ENCODE measurements around the gene KIFC3.
"Not testable (repeated sequence)": the region's sequence is repeated elsewhere in the genome, so short reads cannot be mapped to it uniquely, and the experiment has no call there.

The KIFC3 gene

DNA sequence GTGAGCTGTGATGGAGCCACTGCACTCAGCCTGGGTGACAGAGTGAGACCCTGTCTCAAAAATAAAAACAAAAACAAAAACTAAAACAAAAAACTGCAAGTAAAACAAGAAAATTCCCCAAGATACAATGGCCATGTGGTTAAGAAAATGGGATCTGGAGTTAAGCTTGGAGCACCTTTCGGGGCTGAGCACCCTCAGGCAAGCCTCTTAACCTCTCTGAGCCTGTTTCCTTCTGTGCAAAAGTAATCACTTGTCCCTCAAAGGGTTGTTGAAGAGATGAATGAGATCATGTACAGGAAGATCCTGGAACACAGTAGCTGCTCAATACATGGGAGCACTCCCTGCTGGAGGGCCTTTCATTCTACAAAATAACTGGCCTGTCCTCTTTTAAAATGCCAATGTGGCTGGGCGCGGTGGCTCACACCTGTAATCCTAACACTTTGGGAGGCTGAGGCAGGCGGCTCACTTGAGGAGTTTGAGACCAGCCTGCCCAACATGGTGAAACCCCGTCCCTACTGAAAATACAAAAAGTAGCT, 19.8 kb upstream of the KIFC3 start:
- Histone ChIP-seq H3K4me1 (ENCODE audit: control insufficient read depth in 1 of 2, insufficient read depth in 2 of 2, low read length in 2 of 2) (no peaks in the 10 kb centered on the region), H3K27me3 (ENCODE audit: low read depth, low read length) (no peaks in the 10 kb centered on the region), H3K36me3 (ENCODE audit: control insufficient read depth in 1 of 2, insufficient read depth in 2 of 2, low read length in 2 of 2) (no peaks in the 10 kb centered on the region), H3K9me3 (ENCODE audit: control insufficient read depth in 1 of 2, low read length in 2 of 2) (no peaks in the 10 kb centered on the region), H3K4me3 (ENCODE audit: low read depth in 1 of 2, low read length in 2 of 2) (no peak overlapping the region), H3K27ac (ENCODE audit: low read length) (no peak overlapping the region)

DNA sequence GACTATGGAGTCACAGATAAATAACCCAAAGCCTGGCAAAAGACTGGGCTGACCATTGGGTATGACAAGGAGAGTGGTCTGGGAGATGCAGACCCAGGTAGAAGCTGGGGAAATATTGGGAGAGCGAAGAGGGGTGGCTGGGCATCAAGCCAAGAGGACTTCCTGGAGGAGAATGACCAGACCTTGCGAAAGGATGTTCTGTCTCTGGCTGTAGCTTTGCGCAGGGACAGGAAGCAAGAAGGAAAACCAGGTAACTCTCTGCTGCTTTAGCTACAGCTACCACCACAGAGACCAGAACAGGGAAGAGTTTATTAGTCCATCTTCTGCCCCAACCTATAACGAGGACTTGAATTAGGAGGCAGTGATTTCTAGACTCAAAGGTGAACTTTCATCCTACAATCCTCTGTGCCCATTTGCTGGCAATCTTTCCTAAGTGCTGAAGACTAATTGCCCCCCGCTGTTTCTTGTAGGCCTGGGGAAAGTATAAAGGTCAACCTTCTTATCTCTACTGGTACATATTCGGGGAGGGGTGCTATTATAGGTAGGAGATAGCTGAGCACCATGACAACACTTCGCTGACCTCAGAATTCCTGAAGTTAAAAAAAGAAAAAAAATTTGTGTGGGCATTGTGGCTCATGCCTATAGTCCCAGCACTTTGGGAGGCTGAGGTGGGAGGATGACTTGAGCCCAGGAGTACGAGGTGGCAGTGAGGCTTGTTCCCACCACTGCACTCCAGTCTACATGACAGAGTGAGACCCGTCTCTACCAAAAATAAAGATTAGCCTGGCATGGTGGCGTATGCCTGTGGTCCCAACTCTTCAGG, 19.1 kb upstream of the KIFC3 start:
- no peak overlapping the region for H3K27ac ChIP-seq (ENCODE audit: low read length)
- no peaks in the 10 kb centered on the region for H3K27me3 ChIP-seq (ENCODE audit: low read depth, low read length)
- no peaks in the 10 kb centered on the region for H3K36me3 ChIP-seq (ENCODE audit: control insufficient read depth in 1 of 2, insufficient read depth in 2 of 2, low read length in 2 of 2)
- peaks cover 0 to under 1% of the 10 kb centered on the region in 2 donors for H3K4me1 ChIP-seq (ENCODE audit: control insufficient read depth in 1 of 2, insufficient read depth in 2 of 2, low read length in 2 of 2)
- H3K4me3 ChIP-seq (ENCODE audit: low read depth in 1 of 2, low read length in 2 of 2), result no peak overlapping the region
- H3K9me3 ChIP-seq (ENCODE audit: control insufficient read depth in 1 of 2, low read length in 2 of 2), result no peaks in the 10 kb centered on the region

DNA sequence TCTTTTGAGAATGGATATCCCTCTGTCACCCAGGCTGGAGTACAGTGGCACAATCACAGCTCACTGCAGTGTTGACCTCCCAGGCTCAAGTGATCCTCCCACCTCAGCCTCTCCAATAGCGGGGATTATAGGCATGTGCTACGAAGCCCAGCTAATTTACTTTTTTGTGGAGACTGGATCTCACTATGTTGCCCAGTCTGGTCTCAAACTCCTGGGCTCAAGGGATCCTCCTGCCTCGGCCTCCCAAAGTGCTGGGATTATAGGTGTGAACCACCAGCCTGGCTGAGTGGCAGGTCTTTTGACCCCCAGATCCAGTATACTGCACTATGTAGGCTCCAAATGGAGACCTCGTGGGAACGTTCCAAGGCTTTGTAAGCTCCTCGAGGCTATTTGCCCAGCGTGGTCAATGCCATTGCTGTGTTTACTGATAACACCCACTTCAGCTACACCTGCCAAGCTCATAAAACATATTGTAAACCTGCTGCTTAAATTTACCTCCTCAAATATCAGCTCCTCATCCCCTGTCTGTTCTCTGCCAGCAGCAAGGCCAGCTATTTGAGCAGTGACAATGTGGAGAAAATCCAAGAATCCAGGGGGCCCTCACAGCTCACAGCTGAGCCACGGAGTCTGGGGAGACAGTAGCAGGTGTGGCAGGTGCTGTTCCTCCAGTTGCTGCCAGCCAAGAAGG, 16.2 kb upstream of the KIFC3 start:
- Histone ChIP-seq H3K36me3 (ENCODE audit: control insufficient read depth in 1 of 2, insufficient read depth in 2 of 2, low read length in 2 of 2) (no peaks in the 10 kb centered on the region), H3K27ac (ENCODE audit: low read length) (no peak overlapping the region), H3K4me1 (ENCODE audit: control insufficient read depth in 1 of 2, insufficient read depth in 2 of 2, low read length in 2 of 2) (peaks cover 0 to 8% of the 10 kb centered on the region in 2 donors), H3K9me3 (ENCODE audit: control insufficient read depth in 1 of 2, low read length in 2 of 2) (no peaks in the 10 kb centered on the region), H3K27me3 (ENCODE audit: low read depth, low read length) (no peaks in the 10 kb centered on the region), H3K4me3 (ENCODE audit: low read depth in 1 of 2, low read length in 2 of 2) (no peak overlapping the region)

DNA sequence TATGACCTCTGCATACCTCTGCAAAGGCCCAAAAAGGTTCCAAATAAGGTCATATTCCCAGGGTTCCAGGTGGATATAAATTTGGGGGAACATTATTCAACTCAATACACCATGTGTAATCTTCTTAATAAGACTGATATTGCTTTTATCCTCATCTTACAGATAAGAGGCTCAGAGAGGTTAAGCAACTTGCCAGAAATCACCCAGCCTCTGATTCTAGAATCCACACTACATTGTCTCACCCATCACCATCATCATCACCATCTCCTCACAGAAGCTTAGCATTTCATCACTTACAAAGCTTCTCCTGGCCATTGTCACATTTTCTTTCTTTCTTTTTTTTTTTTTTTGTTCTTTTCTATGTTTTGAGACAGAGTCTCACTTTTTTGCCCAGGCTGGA, 15.4 kb upstream of the KIFC3 start:
- no peak overlapping the region for H3K4me3 ChIP-seq (ENCODE audit: low read depth in 1 of 2, low read length in 2 of 2)
- H3K4me1 ChIP-seq (ENCODE audit: control insufficient read depth in 1 of 2, insufficient read depth in 2 of 2, low read length in 2 of 2), result peaks cover 0 to 8% of the 10 kb centered on the region in 2 donors
- H3K27me3 ChIP-seq (ENCODE audit: low read depth, low read length), result no peaks in the 10 kb centered on the region
- no peaks in the 10 kb centered on the region for H3K9me3 ChIP-seq (ENCODE audit: control insufficient read depth in 1 of 2, low read length in 2 of 2)
- H3K36me3 ChIP-seq (ENCODE audit: control insufficient read depth in 1 of 2, insufficient read depth in 2 of 2, low read length in 2 of 2), result no peaks in the 10 kb centered on the region
- no peak overlapping the region for H3K27ac ChIP-seq (ENCODE audit: low read length)

DNA sequence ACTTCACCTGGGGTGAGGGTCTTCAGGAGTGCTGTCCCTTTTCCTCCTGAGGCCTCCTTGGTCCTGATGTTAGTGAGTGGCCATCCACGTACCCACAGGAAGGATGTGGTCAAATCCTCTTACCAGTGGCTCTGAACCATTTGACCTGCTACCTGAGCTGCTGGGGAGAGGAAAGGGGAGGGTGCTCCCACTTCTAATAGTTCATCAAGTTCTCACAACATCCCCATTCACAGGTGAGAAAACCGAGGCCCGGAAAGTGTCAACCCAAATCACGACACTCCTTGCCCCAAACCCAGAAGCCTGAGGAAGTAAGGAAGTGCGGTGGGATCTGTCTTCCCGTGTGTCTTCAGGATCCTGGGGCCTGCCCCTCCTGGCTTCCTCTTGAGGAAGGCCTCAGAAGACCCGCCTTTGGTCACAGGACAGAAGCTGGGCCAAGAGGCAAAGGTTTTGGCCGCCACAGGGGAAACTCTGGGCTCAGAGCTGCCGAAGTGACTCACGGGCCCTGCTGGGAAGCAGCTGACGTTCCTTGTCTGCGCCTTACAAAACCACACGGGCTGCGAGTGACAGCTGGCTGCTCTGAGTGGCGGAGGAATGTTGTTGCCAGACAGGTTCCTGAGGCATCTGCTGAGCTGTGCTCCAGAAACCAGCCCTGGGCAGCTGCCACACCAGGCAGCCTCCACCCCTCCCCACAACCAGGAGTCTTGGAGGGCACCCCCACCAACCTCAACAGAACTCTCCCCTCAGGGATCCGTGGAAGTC, 13.9 kb upstream of the KIFC3 start:
- H3K4me1 ChIP-seq (ENCODE audit: control insufficient read depth in 1 of 2, insufficient read depth in 2 of 2, low read length in 2 of 2), result peaks cover 0 to 8% of the 10 kb centered on the region in 2 donors
- H3K36me3 ChIP-seq (ENCODE audit: control insufficient read depth in 1 of 2, insufficient read depth in 2 of 2, low read length in 2 of 2), result no peaks in the 10 kb centered on the region
- H3K4me3 ChIP-seq (ENCODE audit: low read depth in 1 of 2, low read length in 2 of 2), result no peak overlapping the region
- peak overlapping the region; percentile 62 for H3K27ac ChIP-seq (ENCODE audit: low read length)
- no peaks in the 10 kb centered on the region for H3K9me3 ChIP-seq (ENCODE audit: control insufficient read depth in 1 of 2, low read length in 2 of 2)
- no peaks in the 10 kb centered on the region for H3K27me3 ChIP-seq (ENCODE audit: low read depth, low read length)

DNA sequence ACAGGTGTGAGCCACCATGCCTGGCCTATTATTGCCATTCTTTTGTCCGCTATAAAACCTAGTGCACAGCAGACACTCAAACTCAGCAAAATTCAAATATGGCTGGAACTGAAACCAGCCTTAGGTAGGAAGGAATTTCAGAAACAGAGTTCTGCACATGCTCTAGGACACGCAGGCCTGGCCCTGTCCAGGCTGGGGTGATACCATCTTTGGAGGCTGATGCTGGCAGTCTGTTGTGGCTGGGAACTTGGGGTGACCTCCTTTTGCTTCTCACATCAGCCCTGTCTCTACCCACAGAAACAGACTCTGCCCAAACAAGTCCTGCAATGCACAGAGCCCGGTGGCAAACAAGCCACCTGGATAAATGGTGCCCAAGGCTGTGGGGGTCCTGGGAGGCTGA, 12.6 kb upstream of the KIFC3 start:
- no peaks in the 10 kb centered on the region for H3K27me3 ChIP-seq (ENCODE audit: low read depth, low read length)
- H3K4me3 ChIP-seq (ENCODE audit: low read depth in 1 of 2, low read length in 2 of 2), result no peak overlapping the region
- H3K36me3 ChIP-seq (ENCODE audit: control insufficient read depth in 1 of 2, insufficient read depth in 2 of 2, low read length in 2 of 2), result no peaks in the 10 kb centered on the region
- no peaks in the 10 kb centered on the region for H3K9me3 ChIP-seq (ENCODE audit: control insufficient read depth in 1 of 2, low read length in 2 of 2)
- H3K27ac ChIP-seq (ENCODE audit: low read length), result no peak overlapping the region
- H3K4me1 ChIP-seq (ENCODE audit: control insufficient read depth in 1 of 2, insufficient read depth in 2 of 2, low read length in 2 of 2), result peaks cover 4 to 8% of the 10 kb centered on the region in 2 donors

DNA sequence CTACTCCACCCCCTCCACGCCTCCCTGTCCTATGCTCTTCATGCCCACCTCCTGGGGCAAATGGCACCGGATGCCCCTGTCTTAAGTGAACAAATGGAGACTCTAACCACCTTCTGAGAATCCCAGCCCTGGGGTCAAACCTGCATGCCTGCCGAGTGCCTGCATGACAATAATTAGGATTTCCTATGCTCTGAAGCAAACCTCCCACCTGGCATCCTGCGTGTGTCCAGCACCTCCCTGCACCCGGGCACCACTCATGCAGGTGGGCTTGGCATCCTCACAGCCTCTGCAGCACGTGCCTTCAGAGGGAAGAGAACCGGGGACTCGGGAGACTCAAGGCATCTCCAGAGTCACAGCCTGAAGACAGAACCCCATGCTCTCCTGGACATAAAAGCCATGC, 11.2 kb upstream of the KIFC3 start:
- Histone ChIP-seq H3K27ac (ENCODE audit: low read length) (no peak overlapping the region), H3K27me3 (ENCODE audit: low read depth, low read length) (no peaks in the 10 kb centered on the region), H3K4me1 (ENCODE audit: control insufficient read depth in 1 of 2, insufficient read depth in 2 of 2, low read length in 2 of 2) (peaks cover 8% of the 10 kb centered on the region in 2 donors), H3K4me3 (ENCODE audit: low read depth in 1 of 2, low read length in 2 of 2) (no peak overlapping the region), H3K36me3 (ENCODE audit: control insufficient read depth in 1 of 2, insufficient read depth in 2 of 2, low read length in 2 of 2) (no peaks in the 10 kb centered on the region), H3K9me3 (ENCODE audit: control insufficient read depth in 1 of 2, low read length in 2 of 2) (no peaks in the 10 kb centered on the region)

DNA sequence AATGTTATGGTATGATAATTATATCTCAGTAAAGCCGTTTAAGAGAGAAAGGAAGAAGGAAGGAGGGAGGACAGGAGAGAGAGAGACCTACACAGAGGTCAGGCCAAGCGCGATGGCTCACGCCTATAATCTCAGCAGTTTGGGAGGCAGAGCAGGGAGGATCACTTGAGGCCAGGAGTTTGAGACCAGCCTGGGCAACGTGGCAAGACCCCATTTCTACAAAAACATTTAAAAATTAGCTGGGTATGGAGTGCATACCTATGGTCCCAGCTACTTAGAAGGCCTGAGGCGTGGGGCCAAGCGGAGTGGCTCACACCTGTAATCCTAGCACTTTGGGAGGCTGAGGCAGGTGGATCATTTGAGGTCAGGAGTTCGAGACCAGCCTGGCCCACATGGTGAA, 9.0 kb upstream of the KIFC3 start:
- H3K4me1 ChIP-seq (ENCODE audit: control insufficient read depth in 1 of 2, insufficient read depth in 2 of 2, low read length in 2 of 2), result peaks cover 7 to 14% of the 10 kb centered on the region in 2 donors
- H3K9me3 ChIP-seq (ENCODE audit: control insufficient read depth in 1 of 2, low read length in 2 of 2); H3K27ac ChIP-seq (ENCODE audit: low read length); H3K36me3 ChIP-seq (ENCODE audit: control insufficient read depth in 1 of 2, insufficient read depth in 2 of 2, low read length in 2 of 2); H3K4me3 ChIP-seq (ENCODE audit: low read depth in 1 of 2, low read length in 2 of 2); H3K27me3 ChIP-seq (ENCODE audit: low read depth, low read length): not testable (repeated sequence)

DNA sequence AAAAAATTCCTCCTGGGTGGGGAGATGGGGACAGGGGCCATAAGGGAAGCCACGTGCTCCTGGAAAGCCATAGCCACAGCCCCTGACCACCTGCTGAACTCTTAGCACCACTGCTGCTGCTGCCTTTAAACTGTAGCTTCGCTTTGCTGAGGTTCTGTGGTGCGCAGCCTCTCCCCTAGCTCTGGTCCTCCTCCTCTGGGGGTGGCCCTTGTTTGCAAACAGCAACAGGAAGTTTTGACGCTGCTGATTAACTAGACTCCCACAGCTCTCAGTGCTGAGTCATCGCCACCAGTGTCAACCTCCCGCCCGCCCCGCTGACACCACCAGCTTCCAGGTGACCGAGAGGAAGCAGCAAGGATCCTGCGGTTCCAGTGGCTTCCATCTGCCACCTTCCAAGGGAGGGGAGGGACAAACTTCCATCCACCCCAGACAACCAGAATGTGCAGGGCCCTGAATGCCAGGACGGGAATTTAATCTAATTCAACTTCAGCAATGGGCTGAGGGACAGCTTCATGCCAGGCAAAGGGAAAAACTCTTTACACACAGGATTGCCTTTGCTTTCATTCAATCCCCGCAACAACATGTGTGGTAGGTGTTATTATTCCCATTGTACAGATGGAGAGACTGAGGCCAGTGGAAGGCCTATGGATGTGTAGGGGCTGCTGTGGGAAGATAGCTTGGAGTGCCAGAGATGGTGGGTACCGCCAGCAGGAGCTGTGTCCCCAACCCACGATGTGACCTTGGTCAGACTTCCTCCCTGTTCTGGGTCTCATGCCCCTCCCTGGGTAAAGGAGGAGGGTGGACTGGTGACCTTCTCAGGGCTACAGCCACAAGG, 8.1 kb upstream of the KIFC3 start:
- Histone ChIP-seq H3K9me3 (ENCODE audit: control insufficient read depth in 1 of 2, low read length in 2 of 2) (no peaks in the 10 kb centered on the region), H3K27me3 (ENCODE audit: low read depth, low read length) (no peaks in the 10 kb centered on the region), H3K4me3 (ENCODE audit: low read depth in 1 of 2, low read length in 2 of 2) (no peak overlapping the region), H3K27ac (ENCODE audit: low read length) (peak overlapping the region; percentile 14), H3K4me1 (ENCODE audit: control insufficient read depth in 1 of 2, insufficient read depth in 2 of 2, low read length in 2 of 2) (peaks cover 0 to 14% of the 10 kb centered on the region in 2 donors), H3K36me3 (ENCODE audit: control insufficient read depth in 1 of 2, insufficient read depth in 2 of 2, low read length in 2 of 2) (no peaks in the 10 kb centered on the region)

DNA sequence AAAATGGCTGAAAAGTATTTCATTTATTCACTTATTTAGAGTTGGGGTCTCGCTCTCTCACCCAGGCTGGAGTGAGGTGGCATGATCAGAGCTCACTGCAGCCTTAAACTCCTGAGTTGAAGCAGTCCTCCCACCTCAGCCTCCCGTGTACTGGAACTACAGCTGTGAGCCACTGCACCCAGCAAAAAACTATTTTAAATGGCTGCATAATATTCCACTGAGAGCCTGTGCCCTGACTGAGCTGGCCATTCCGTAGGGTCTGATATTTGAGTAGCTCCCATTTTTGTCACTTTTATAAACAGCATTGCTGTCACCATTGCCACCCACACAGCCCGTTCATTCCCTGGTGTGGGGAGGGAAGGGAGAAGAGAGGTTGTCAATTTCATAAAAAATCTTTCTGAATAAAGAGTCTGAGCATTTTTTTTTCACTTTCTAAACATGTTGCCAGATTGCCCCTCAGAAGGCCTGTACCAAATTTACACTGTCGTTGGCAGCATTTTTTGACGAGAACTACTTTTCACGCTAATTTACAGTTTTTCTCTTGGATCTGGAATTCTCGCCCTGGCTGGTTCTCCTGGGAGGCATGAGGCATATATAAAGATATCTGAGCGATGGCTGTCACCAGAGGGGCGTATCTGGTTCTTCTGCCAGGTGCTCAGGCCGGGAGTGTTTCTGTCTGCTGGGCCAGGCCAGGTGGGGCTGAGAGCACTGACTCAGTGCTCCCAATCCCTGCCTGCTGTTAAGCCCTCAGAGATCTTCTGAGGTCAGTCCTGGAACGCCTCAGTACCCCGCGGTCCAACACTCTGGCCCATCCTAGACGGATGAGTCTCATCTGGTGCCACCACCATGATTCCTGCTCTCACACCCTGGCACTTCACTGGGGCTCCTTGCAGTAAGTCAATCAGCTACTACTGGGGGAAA, 7.2 kb upstream of the KIFC3 start:
- Histone ChIP-seq H3K27ac (ENCODE audit: low read length) (peak overlapping the region; percentile 14), H3K9me3 (ENCODE audit: control insufficient read depth in 1 of 2, low read length in 2 of 2) (no peaks in the 10 kb centered on the region), H3K36me3 (ENCODE audit: control insufficient read depth in 1 of 2, insufficient read depth in 2 of 2, low read length in 2 of 2) (no peaks in the 10 kb centered on the region), H3K4me1 (ENCODE audit: control insufficient read depth in 1 of 2, insufficient read depth in 2 of 2, low read length in 2 of 2) (peaks cover 0 to 14% of the 10 kb centered on the region in 2 donors), H3K27me3 (ENCODE audit: low read depth, low read length) (no peaks in the 10 kb centered on the region), H3K4me3 (ENCODE audit: low read depth in 1 of 2, low read length in 2 of 2) (no peak overlapping the region)

All from muscle layer of duodenum (tissue), 2 donors.